WTC11 (cell line): ENCODE measurements around the gene PRKAR2B.

Experiments
- JUN ChIP-seq: sonication (generic); formaldehyde crosslinking; IDR thresholded peaks from 2 replicates; pipeline ENCODE4 v1.8.0; 2023; ENCODE audit warnings: mild to moderate bottlenecking, missing genetic modification reagents
- TF ChIP-seq, protein P1 (sequence below): fragments of 200-600 bp; IDR thresholded peaks from 2 replicates; pipeline ENCODE4 v1.8.0; 2022; ENCODE audit warnings: antibody characterized with exemption

DNA sequence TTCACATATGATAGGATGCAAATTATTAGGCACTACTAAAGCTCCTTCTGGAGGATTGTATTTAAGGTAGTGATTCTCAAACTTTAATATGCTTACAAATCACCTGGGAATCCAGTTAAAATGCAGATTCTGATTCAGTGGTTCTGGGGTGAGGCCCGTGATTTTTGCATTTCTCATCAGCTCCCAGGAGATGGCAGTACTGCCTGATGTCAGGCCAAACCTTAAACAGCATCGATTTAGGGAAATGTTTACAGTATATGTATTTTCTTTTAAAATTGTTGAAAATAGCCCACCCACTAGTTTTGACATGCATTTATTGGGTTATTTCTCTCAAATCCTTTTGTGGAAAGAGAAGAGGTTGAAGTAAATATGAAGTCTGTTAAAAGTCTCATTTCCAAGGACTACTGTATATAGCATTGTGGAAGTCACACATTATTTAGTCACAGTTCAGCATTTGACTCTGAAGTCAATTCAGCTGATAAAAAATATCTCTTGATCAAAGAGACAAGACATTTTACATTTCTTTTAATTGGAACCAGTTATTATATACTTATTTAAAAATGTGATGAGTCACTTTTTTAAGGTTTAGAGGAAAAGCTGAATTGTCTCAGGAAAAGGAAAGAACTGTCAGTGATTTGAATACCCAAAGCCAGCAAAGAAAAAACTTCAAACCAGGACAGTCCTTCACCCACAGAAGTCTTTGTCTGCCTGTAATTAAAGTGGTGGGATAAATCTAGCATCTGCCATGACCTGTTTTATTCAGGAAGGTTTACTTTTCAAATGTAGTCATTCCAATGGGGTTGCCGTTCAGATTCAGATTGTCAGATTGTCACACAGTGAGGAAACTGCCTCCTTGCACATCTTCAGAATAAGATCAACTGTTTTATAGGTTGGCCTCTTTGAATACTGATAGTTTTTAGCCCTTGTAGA is 103.2 kb downstream of the PRKAR2B start:
- TF ChIP-seq, protein P1, sequence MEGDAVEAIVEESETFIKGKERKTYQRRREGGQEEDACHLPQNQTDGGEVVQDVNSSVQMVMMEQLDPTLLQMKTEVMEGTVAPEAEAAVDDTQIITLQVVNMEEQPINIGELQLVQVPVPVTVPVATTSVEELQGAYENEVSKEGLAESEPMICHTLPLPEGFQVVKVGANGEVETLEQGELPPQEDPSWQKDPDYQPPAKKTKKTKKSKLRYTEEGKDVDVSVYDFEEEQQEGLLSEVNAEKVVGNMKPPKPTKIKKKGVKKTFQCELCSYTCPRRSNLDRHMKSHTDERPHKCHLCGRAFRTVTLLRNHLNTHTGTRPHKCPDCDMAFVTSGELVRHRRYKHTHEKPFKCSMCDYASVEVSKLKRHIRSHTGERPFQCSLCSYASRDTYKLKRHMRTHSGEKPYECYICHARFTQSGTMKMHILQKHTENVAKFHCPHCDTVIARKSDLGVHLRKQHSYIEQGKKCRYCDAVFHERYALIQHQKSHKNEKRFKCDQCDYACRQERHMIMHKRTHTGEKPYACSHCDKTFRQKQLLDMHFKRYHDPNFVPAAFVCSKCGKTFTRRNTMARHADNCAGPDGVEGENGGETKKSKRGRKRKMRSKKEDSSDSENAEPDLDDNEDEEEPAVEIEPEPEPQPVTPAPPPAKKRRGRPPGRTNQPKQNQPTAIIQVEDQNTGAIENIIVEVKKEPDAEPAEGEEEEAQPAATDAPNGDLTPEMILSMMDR = no peak
- TF ChIP-seq JUN (CRISPR knock-in tag) = no peak
